Measurements from ENCODE around the gene PTGES. TPM values are rescaled to one million over a fixed set of nuclear protein-coding genes. Genes with fewer than 3 reads are reported as not detected.

Gene PTGES
- polyA plus RNA-seq, 3 donors, result 0.29 to 1.8 (median 0.84) TPM

DNA sequence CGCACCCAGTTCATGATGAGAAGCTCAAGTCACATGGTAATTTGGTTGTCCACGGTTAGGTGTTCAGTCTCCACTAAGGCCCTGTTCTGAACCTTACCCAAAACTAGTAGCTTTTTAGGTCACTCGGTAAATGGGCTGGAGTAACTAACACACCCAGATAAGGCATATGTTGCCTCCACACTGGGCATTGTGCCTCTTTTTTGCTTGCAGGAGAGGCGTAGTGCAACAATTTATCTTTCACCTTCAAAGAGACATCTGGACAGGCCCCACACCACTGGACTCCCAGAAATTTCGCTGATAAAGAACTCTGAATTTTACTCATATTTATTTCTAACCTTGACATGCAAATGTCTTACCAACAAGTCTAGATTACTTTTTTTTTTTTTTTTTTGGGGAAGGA lies 16.8 kb upstream of the PTGES start:
- intact Hi-C loops (cut with micrococcal nuclease), result loop anchor here in 1 of 2 donors (10.0 kb wide), 1 partner anchor 425 kb away; no protein-coding TSS in a partner anchor
- Histone ChIP-seq H3K27me3 (ENCODE audit: control insufficient read depth in 2 of 2, insufficient read depth in 2 of 2, low read length in 2 of 2) (no peaks in the 10 kb centered on the region), H3K36me3 (replicated peaks in 1 of 2; ENCODE audit: control insufficient read depth in 1 of 2, insufficient read depth in 2 of 2, low read length in 2 of 2) (no peaks in the 10 kb centered on the region), H2AFZ (ENCODE audit: insufficient read depth, low read depth, low read length, poor library complexity, severe bottlenecking) (no peak overlapping the region), H4K20me1 (ENCODE audit: insufficient read depth, low read length) (no peaks in the 10 kb centered on the region), H3K27ac (ENCODE audit: low read depth in 1 of 2, low read length in 2 of 2) (no peak overlapping the region), H3K79me2 (ENCODE audit: insufficient read depth, low read length) (no peaks in the 10 kb centered on the region), H3K4me1 (ENCODE audit: control insufficient read depth in 1 of 2, insufficient read depth in 2 of 2, low read length in 2 of 2) (peaks cover 18 to 22% of the 10 kb centered on the region in 2 donors), H3K9ac (ENCODE audit: insufficient read depth, low read length, poor library complexity, severe bottlenecking) (no peak overlapping the region), H3K9me3 (replicated peaks in 1 of 2; ENCODE audit: control insufficient read depth in 1 of 2, insufficient read depth in 1 of 2, low read length in 2 of 2) (no peaks in the 10 kb centered on the region), H3K4me2 (replicated peaks; ENCODE audit: extremely low read depth, low read length, poor library complexity, severe bottlenecking) (no peak overlapping the region), H3K4me3 (replicated peaks in 1 of 3; ENCODE audit: low read depth in 2 of 3, low read length in 3 of 3) (no peak overlapping the region)
- no peak overlapping the region for H3K4me3 Mint-ChIP-seq
- peaks cover 2 to 5% of the 10 kb centered on the region in 2 donors for H3K36me3 Mint-ChIP-seq
- no peak for DNase-seq
- peaks cover 28% of the 10 kb centered on the region for H3K4me1 Mint-ChIP-seq
- H3K27ac Mint-ChIP-seq, result no peak overlapping the region
- H3K27me3 Mint-ChIP-seq (ENCODE audit: low read depth in 3 of 3), result peaks cover 0 to 4% (median 4%) of the 10 kb centered on the region in 3 donors
- 85% methylated on average over 4 of the region's 5 CpGs for WGBS (ENCODE audit: insufficient coverage)
- TF ChIP-seq, protein P1, sequence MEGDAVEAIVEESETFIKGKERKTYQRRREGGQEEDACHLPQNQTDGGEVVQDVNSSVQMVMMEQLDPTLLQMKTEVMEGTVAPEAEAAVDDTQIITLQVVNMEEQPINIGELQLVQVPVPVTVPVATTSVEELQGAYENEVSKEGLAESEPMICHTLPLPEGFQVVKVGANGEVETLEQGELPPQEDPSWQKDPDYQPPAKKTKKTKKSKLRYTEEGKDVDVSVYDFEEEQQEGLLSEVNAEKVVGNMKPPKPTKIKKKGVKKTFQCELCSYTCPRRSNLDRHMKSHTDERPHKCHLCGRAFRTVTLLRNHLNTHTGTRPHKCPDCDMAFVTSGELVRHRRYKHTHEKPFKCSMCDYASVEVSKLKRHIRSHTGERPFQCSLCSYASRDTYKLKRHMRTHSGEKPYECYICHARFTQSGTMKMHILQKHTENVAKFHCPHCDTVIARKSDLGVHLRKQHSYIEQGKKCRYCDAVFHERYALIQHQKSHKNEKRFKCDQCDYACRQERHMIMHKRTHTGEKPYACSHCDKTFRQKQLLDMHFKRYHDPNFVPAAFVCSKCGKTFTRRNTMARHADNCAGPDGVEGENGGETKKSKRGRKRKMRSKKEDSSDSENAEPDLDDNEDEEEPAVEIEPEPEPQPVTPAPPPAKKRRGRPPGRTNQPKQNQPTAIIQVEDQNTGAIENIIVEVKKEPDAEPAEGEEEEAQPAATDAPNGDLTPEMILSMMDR (IDR thresholded peaks at IDR 0.05), result no peak
- no peaks in the 10 kb centered on the region for H3K9me3 Mint-ChIP-seq

DNA sequence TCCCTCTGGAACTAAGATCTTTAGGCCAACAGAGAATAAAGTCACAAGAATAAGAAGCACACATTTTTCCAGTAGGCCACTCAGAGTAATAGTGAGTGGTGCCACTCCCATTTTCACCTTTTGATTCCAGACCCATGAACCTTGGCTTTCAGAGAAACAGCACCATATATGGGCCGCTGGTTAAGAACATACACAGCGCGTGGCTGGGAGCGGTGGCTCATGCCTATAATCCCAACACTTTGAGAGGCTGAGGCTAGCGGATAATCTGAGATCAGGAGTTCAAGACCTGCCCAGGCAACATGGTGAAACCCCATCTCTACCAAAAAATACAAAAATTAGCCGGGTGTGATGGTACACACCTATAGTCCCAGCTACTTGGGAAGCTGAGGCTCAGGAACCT lies 15.6 kb upstream of the PTGES start:
- H3K4me1 Mint-ChIP-seq, result peaks cover 23% of the 10 kb centered on the region
- Histone ChIP-seq H3K79me2 (ENCODE audit: insufficient read depth, low read length) (no peaks in the 10 kb centered on the region), H3K4me3 (replicated peaks in 1 of 3; ENCODE audit: low read depth in 2 of 3, low read length in 3 of 3) (no peak overlapping the region), H3K9me3 (replicated peaks in 1 of 2; ENCODE audit: control insufficient read depth in 1 of 2, insufficient read depth in 1 of 2, low read length in 2 of 2) (no peaks in the 10 kb centered on the region), H3K27ac (ENCODE audit: low read depth in 1 of 2, low read length in 2 of 2) (no peak overlapping the region), H3K4me1 (ENCODE audit: control insufficient read depth in 1 of 2, insufficient read depth in 2 of 2, low read length in 2 of 2) (peaks cover 10 to 15% of the 10 kb centered on the region in 2 donors), H3K27me3 (ENCODE audit: control insufficient read depth in 2 of 2, insufficient read depth in 2 of 2, low read length in 2 of 2) (no peaks in the 10 kb centered on the region), H2AFZ (ENCODE audit: insufficient read depth, low read depth, low read length, poor library complexity, severe bottlenecking) (no peak overlapping the region), H4K20me1 (ENCODE audit: insufficient read depth, low read length) (no peaks in the 10 kb centered on the region), H3K4me2 (replicated peaks; ENCODE audit: extremely low read depth, low read length, poor library complexity, severe bottlenecking) (no peak overlapping the region), H3K36me3 (replicated peaks in 1 of 2; ENCODE audit: control insufficient read depth in 1 of 2, insufficient read depth in 2 of 2, low read length in 2 of 2) (no peaks in the 10 kb centered on the region), H3K9ac (ENCODE audit: insufficient read depth, low read length, poor library complexity, severe bottlenecking) (no peak overlapping the region)
- DNase-seq, result no peak
- peaks cover 2% of the 10 kb centered on the region in 2 donors for H3K36me3 Mint-ChIP-seq
- no peaks in the 10 kb centered on the region for H3K9me3 Mint-ChIP-seq
- TF ChIP-seq, protein P1 (IDR thresholded peaks at IDR 0.05), result no peak
- H3K4me3 Mint-ChIP-seq, result no peak overlapping the region
- intact Hi-C loops (cut with micrococcal nuclease), result no loop called here
- peak overlapping the region in 1 of 7 donors; percentile 56 for H3K27ac Mint-ChIP-seq
- WGBS (ENCODE audit: insufficient coverage), result 100% methylated on average over 5 of the region's 6 CpGs
- peaks cover 0 to 4% (median 0%) of the 10 kb centered on the region in 3 donors for H3K27me3 Mint-ChIP-seq (ENCODE audit: low read depth in 3 of 3)
